Hepatocyte (in vitro differentiated cells): Measurements from ENCODE around the gene INSIG1. TPM values are rescaled to one million over a fixed set of nuclear protein-coding genes. Genes with fewer than 3 reads are reported as not detected.

ENCODE experiments used
- DNase-seq: peaks from one replicate; pipeline ENCODE4 v3.0.0-alpha.2; 2016; ENCODE audit warnings: low spot score
- H2AFZ ChIP-seq: fragments of 200-600 bp; sonication (generic); 2 replicates; pipeline ENCODE4 v1.6.0; 2016; ENCODE audit warnings: antibody characterized with exemption, mild to moderate bottlenecking
- H3K27ac ChIP-seq: fragments of 200-600 bp; sonication (generic); 2 replicates; pipeline ENCODE4 v1.5.1; 2016; ENCODE audit warnings: mild to moderate bottlenecking
- H3K27me3 ChIP-seq: fragments of 200-600 bp; sonication (generic); 2 replicates; pipeline ENCODE4 v1.6.1; 2016
- H3K36me3 ChIP-seq: fragments of 200-600 bp; sonication (generic); replicated peaks from 2 replicates; pipeline ENCODE4 v1.5.1; 2016; ENCODE audit warnings: low read depth; ENCODE audit not compliant: insufficient read depth
- H3K4me1 ChIP-seq: fragments of 200-600 bp; sonication (generic); 2 replicates; pipeline ENCODE4 v1.5.1; 2016; ENCODE audit warnings: mild to moderate bottlenecking, moderate library complexity; ENCODE audit not compliant: insufficient read depth
- H3K4me2 ChIP-seq: fragments of 200-600 bp; sonication (generic); 2 replicates; pipeline ENCODE4 v1.6.0; 2016
- H3K4me3 ChIP-seq: fragments of 200-600 bp; sonication (generic); 2 replicates; pipeline ENCODE4 v1.5.1; 2016; ENCODE audit warnings: mild to moderate bottlenecking
- H3K79me2 ChIP-seq: fragments of 200-600 bp; sonication (generic); 2 replicates; pipeline ENCODE4 v1.6.0; 2017; ENCODE audit warnings: mild to moderate bottlenecking
- H3K9me2 ChIP-seq: fragments of 200-600 bp; sonication (generic); replicated peaks from 2 replicates; pipeline ENCODE4 v1.6.0; 2017; ENCODE audit warnings: mild to moderate bottlenecking; ENCODE audit not compliant: insufficient read depth
- H3K9me3 ChIP-seq: fragments of 200-600 bp; sonication (generic); 2 replicates; pipeline ENCODE4 v1.5.1; 2016; ENCODE audit warnings: low read depth, mild to moderate bottlenecking
- H4K20me1 ChIP-seq: fragments of 200-600 bp; sonication (generic); 2 replicates; pipeline ENCODE4 v1.6.0; 2016; ENCODE audit warnings: mild to moderate bottlenecking; ENCODE audit not compliant: insufficient read depth, poor library complexity, severe bottlenecking
- CTCF ChIP-seq: fragments of 200-600 bp; sonication (generic); IDR thresholded peaks from 2 replicates; pipeline ENCODE4 v1.5.1; 2016; ENCODE audit warnings: antibody characterized with exemption, mild to moderate bottlenecking; ENCODE audit not compliant: poor library complexity
- EZH2 ChIP-seq: fragments of 200-600 bp; sonication (generic); IDR thresholded peaks from 2 replicates; pipeline ENCODE4 v1.6.1; 2016; ENCODE audit warnings: antibody characterized with exemption, mild to moderate bottlenecking, borderline replicate concordance
- EZH2phosphoT487 ChIP-seq: fragments of 200-600 bp; sonication (generic); IDR thresholded peaks from one replicate; pipeline ENCODE4 v1.6.1; 2018; ENCODE audit warnings: antibody characterized with exemption, mild to moderate bottlenecking, low read depth, moderate library complexity; ENCODE audit not compliant: unreplicated experiment, severe bottlenecking
- WGBS: methylation state at CpG from one replicate; pipeline ENCODE4 v1.1.6; 2016; ENCODE audit warnings: low lambda C conversion rate; ENCODE audit errors: missing lambda C conversion rate; 5-methylcytosine and 5-hydroxymethylcytosine counted together
- polyA plus RNA-seq: library from polyadenylated mRNA; unstranded; fragments of >200 nt; fragmentation: Nextera tagmentation; extraction: Ambion mirVana; gene quantifications from 2 replicates; pipeline ENCODE4 v1.2.1, GENCODE V29; 2016
- total RNA-seq: library from RNA; depleted of rRNA; stranded (reverse); fragments of >200 nt; gene quantifications from 2 replicates; pipeline ENCODE4 v1.2.3, GENCODE V29; 2014

Gene INSIG1
- total and polyA plus RNA-seq, 2 experiments from 2014 or later: 196 to 305 TPM

GRCh38 chr7:155305231-155305904 lies 7.7 kb downstream of the INSIG1 start:
- Histone ChIP-seq H3K27me3 (no peaks in the 10 kb centered on the region), H2AFZ (no peak overlapping the region), H3K4me2 (no peak overlapping the region), H3K4me1 (no peaks in the 10 kb centered on the region), H3K36me3 (peaks cover 6% of the 10 kb centered on the region), H4K20me1 (peaks cover 62% of the 10 kb centered on the region), H3K9me2 (no peaks in the 10 kb centered on the region), H3K4me3 (no peak overlapping the region), H3K9me3 (no peaks in the 10 kb centered on the region), H3K79me2 (peaks cover 35% of the 10 kb centered on the region), H3K27ac (no peak overlapping the region)
- no peak for DNase-seq
- WGBS: 90% methylated on average over 9 of the region's 9 CpGs
- TF ChIP-seq EZH2 (no peak), CTCF (no peak), EZH2phosphoT487 (no peak)

GRCh38 chr7:155306673-155307470 lies 9.2 kb downstream of the INSIG1 start:
- TF ChIP-seq EZH2 (no peak), CTCF (no peak), EZH2phosphoT487 (no peak)
- DNase-seq: no peak
- Histone ChIP-seq H3K79me2 (peaks cover 20% of the 10 kb centered on the region), H3K4me3 (no peak overlapping the region), H2AFZ (no peak overlapping the region), H3K9me2 (no peaks in the 10 kb centered on the region), H3K4me1 (no peaks in the 10 kb centered on the region), H3K27ac (no peak overlapping the region), H3K36me3 (peaks cover 6% of the 10 kb centered on the region), H3K4me2 (no peak overlapping the region), H4K20me1 (peaks cover 47% of the 10 kb centered on the region), H3K27me3 (no peaks in the 10 kb centered on the region), H3K9me3 (no peaks in the 10 kb centered on the region)
- 87% methylated on average over 15 of the region's 15 CpGs for WGBS

- no peak for DNase-seq
- Histone ChIP-seq H3K79me2 (peaks cover 6% of the 10 kb centered on the region), H3K4me1 (no peaks in the 10 kb centered on the region), H3K9me2 (no peaks in the 10 kb centered on the region), H3K27ac (no peak overlapping the region), H3K4me3 (no peak overlapping the region), H3K36me3 (peaks cover 6% of the 10 kb centered on the region), H2AFZ (no peak overlapping the region), H4K20me1 (peaks cover 33% of the 10 kb centered on the region), H3K27me3 (no peaks in the 10 kb centered on the region), H3K9me3 (no peaks in the 10 kb centered on the region), H3K4me2 (no peak overlapping the region)
- WGBS: 96% methylated on average over 19 of the region's 19 CpGs
- TF ChIP-seq EZH2: no peak
- no peak for TF ChIP-seq CTCF
- no peak for TF ChIP-seq EZH2phosphoT487
Observed at GRCh38 chr7:155308330-155309020, 10.8 kb downstream of the INSIG1 start.
